ENCODE data around the gene TSC22D4.
"Not testable (repeated sequence)": the region's sequence is repeated elsewhere in the genome, so short reads cannot be mapped to it uniquely, and the experiment has no call there.

The TSC22D4 gene

DNA sequence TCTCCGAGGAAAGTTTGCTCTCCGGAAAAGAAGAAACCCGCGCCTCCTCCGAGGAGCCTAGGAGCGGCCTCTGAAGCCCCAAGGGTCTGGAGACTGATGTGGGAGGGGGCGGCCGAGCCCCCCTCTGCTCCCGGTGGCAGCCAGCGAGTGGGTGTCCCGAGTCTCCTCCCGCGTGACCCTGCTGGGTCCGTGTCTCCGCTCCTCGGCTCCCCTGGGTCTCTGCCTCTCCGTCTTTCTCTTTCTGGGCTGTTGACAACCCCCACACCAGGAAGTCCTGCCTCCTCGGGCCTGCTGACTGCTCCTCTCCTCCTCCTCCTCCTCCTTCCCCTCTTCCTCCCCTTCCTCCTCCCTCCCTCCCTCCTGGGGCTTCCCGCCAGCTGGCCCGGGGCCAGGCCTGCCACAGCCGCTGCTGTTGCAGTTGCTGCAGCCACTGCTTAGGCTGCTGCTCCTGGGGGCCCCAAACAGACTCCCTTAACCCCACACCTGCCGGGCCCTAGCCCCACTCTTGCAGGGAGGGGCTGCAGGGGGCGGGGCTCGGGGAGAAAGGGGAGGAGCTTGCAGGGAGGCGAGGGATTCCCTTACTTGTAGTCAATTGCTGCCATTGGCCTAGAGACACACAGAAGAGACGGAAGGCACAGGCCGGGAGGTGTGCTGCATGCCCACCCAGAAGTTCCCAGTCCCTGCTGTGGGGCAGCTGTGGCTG, at the start of gene TSC22D4:
TSS of gene TSC22D4 (minus strand) at position 257 of the 703 bp plus-strand sequence. CDS start 1,176 bp downstream, outside the sequence.
- Histone ChIP-seq H3K79me2 (peaks cover 2% of the 10 kb centered on the region), H3K27ac (peak within 1 kb of the TSS; percentile 88), H3K27me3 (ENCODE audit: control insufficient read depth, insufficient read depth, low read length) (no peaks in the 10 kb centered on the region), H3K9me3 (ENCODE audit: control insufficient read depth, low read length) (no peaks in the 10 kb centered on the region), H3K4me3 (ENCODE audit: low read depth, low read length) (peak within 1 kb of the TSS; percentile 92), H3K36me3 (ENCODE audit: control insufficient read depth, insufficient read depth, low read length) (no peaks in the 10 kb centered on the region), H3K9ac (peak within 1 kb of the TSS; percentile 99), H3K4me1 (peaks cover 12% of the 10 kb centered on the region), H2AFZ (peak within 1 kb of the TSS; percentile 92), H3K4me2 (ENCODE audit: low read length) (peak within 1 kb of the TSS; percentile 79)
- TF ChIP-seq, protein P1, sequence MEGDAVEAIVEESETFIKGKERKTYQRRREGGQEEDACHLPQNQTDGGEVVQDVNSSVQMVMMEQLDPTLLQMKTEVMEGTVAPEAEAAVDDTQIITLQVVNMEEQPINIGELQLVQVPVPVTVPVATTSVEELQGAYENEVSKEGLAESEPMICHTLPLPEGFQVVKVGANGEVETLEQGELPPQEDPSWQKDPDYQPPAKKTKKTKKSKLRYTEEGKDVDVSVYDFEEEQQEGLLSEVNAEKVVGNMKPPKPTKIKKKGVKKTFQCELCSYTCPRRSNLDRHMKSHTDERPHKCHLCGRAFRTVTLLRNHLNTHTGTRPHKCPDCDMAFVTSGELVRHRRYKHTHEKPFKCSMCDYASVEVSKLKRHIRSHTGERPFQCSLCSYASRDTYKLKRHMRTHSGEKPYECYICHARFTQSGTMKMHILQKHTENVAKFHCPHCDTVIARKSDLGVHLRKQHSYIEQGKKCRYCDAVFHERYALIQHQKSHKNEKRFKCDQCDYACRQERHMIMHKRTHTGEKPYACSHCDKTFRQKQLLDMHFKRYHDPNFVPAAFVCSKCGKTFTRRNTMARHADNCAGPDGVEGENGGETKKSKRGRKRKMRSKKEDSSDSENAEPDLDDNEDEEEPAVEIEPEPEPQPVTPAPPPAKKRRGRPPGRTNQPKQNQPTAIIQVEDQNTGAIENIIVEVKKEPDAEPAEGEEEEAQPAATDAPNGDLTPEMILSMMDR (IDR thresholded peaks at IDR 0.05): no peak

DNA sequence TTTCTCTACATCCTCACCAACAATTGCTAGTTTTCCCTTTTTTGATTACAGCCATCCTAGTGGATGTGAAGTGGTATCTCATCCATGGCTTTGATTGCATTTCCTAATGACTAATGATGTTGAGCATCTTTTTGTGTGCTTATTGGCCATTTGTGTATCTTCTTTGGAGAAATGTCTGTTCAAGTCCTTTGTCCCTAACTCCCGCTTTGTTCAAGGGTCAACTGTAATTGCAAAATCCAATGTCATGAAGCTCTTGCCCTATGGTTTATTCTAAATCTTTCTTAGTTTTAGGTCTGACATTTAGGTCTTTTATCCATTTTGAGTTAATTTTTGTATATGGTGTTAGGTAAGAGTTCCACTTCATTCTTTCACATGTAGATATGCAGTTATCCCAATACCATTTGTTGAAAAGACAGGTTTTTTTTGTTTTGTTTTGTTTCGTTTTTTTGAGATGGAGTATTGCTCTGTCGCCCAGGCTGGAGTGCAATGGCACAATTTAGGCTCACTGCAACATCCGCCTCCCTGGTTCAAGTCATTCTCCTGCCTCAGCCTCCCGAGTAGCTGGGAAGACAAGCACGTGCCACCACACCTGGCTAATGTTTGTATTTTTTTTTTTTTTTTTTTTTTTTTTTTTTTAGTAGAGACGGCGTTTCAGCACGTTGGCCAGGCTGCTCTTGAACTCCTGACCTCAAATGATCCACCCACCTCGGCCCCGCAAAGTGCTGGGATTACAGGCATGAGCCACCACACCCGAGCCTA, 49.3 kb upstream of the TSC22D4 start:
- H3K36me3 ChIP-seq (ENCODE audit: control insufficient read depth, insufficient read depth, low read length); H3K4me1 ChIP-seq; H3K27ac ChIP-seq; H3K4me3 ChIP-seq (ENCODE audit: low read depth, low read length); H3K9ac ChIP-seq; H3K9me3 ChIP-seq (ENCODE audit: control insufficient read depth, low read length); H2AFZ ChIP-seq; H3K27me3 ChIP-seq (ENCODE audit: control insufficient read depth, insufficient read depth, low read length); H3K79me2 ChIP-seq; H3K4me2 ChIP-seq (ENCODE audit: low read length): not testable (repeated sequence)

DNA sequence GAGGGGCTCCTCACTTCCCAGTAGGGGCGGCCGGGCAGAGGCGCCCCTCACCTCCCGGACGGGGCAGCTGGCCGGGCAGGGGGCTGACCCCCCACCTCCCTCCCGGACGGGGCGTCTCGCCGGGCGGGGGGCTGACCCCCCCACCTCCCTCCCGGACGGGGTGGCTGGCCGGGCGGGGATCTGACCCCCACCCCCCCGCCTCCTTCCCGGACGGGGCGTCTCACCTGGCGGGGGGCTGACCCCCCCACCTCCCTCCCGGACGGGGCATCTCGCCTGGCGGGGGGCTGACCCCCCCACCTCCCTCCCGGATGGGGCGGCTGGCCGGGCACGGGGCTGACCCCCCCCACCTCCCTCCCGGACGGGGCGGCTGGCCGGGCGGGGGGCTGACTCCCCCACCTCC, 44.2 kb upstream of the TSC22D4 start:
- H3K4me1 ChIP-seq; H3K4me2 ChIP-seq (ENCODE audit: low read length); H2AFZ ChIP-seq; H3K4me3 ChIP-seq (ENCODE audit: low read depth, low read length); H3K9ac ChIP-seq; H3K36me3 ChIP-seq (ENCODE audit: control insufficient read depth, insufficient read depth, low read length); H3K27ac ChIP-seq; H3K27me3 ChIP-seq (ENCODE audit: control insufficient read depth, insufficient read depth, low read length); H3K79me2 ChIP-seq; H3K9me3 ChIP-seq (ENCODE audit: control insufficient read depth, low read length): not testable (repeated sequence)

DNA sequence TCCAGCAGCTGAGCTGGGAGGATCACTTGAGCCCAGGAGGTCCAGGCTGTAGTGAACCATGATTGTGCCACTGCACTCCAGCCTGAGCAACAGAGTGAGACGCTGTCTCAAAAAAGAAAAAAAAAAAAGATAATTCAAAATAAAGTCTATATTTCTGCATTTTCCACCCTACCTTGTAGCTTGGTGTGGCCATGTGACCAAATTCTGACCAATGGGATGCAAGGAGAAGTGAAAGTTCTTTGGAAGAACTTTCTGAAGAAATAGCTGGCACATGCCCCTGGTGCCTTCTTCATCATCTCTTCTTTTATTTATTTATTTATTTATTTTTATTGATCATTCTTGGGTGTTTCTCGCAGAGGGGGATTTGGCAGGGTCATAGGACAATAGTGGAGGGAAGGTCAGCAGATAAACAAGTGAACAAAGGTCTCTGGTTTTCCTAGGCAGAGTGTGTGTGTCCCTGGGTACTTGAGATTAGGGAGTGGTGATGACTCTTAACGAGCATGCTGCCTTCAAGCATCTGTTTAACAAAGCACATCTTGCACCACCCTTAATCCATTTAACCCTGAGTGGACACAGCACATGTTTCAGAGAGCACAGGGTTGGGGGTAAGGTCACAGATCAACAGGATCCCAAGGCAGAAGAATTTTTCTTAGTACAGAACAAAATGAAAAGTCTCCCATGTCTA, 43.0 kb upstream of the TSC22D4 start:
- H3K27ac ChIP-seq; H3K9me3 ChIP-seq (ENCODE audit: control insufficient read depth, low read length); H3K36me3 ChIP-seq (ENCODE audit: control insufficient read depth, insufficient read depth, low read length); H2AFZ ChIP-seq; H3K9ac ChIP-seq; H3K4me3 ChIP-seq (ENCODE audit: low read depth, low read length); H3K27me3 ChIP-seq (ENCODE audit: control insufficient read depth, insufficient read depth, low read length); H3K79me2 ChIP-seq; H3K4me1 ChIP-seq; H3K4me2 ChIP-seq (ENCODE audit: low read length): not testable (repeated sequence)

DNA sequence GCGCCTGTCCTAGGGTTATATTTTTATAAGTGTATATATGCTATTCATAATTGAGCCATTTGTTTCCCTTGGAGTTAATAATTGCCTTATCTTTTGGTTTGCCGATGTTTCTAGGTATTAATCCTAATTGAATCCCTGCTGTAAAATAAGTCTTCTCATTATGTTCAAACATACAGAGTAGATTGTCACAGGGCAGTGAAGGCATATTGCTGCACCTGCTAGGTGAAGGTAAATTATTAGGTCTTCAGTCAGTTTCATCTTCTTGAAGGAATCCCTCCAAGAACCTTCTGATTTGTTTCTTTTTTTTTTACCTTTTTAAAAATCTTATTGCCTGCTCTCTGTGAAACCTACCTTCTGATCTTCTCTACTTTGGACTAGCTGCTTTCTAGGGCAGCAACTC, 42.1 kb upstream of the TSC22D4 start:
- no peaks in the 10 kb centered on the region for H3K27me3 ChIP-seq (ENCODE audit: control insufficient read depth, insufficient read depth, low read length)
- H2AFZ ChIP-seq: no peak overlapping the region
- H3K27ac ChIP-seq: no peak overlapping the region
- H3K9ac ChIP-seq: no peak overlapping the region
- no peaks in the 10 kb centered on the region for H3K9me3 ChIP-seq (ENCODE audit: control insufficient read depth, low read length)
- H3K79me2 ChIP-seq: no peaks in the 10 kb centered on the region
- TF ChIP-seq, protein P1 (IDR thresholded peaks at IDR 0.05): no peak
- no peak overlapping the region for H3K4me2 ChIP-seq (ENCODE audit: low read length)
- no peaks in the 10 kb centered on the region for H3K36me3 ChIP-seq (ENCODE audit: control insufficient read depth, insufficient read depth, low read length)
- H3K4me3 ChIP-seq (ENCODE audit: low read depth, low read length): no peak overlapping the region
- no peaks in the 10 kb centered on the region for H3K4me1 ChIP-seq

DNA sequence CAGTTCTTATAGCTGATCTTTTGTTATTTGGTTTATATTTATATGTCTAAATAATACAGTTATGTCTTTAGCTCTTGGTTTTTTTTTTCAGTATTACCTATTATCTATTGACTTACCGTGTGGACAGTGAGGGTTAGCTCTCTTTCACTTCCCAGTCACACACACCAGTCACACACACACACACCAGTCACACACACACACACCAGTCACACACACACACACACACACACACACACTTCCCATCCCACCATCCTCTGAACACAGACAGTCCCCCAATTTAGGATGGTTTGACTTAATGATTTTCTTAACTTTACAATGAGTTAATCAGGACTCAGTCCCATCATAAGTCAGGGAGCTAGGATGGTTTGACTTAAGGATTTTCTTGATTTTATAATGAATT, 41.1 kb upstream of the TSC22D4 start:
- H3K4me2 ChIP-seq (ENCODE audit: low read length): no peak overlapping the region
- no peak overlapping the region for H3K9ac ChIP-seq
- H3K4me3 ChIP-seq (ENCODE audit: low read depth, low read length): no peak overlapping the region
- no peaks in the 10 kb centered on the region for H3K4me1 ChIP-seq
- TF ChIP-seq, protein P1 (IDR thresholded peaks at IDR 0.05): no peak
- no peak overlapping the region for H3K27ac ChIP-seq
- H2AFZ ChIP-seq: no peak overlapping the region
- no peaks in the 10 kb centered on the region for H3K36me3 ChIP-seq (ENCODE audit: control insufficient read depth, insufficient read depth, low read length)
- H3K27me3 ChIP-seq (ENCODE audit: control insufficient read depth, insufficient read depth, low read length): no peaks in the 10 kb centered on the region
- no peaks in the 10 kb centered on the region for H3K79me2 ChIP-seq
- H3K9me3 ChIP-seq (ENCODE audit: control insufficient read depth, low read length): no peaks in the 10 kb centered on the region

Data from parathyroid adenoma (tissue), 2 donors.